GM18511 (cell line): ENCODE measurements around the gene HS3ST2.
"Not testable (repeated sequence)": the region's sequence is repeated elsewhere in the genome, so short reads cannot be mapped to it uniquely, and the experiment has no call there.

Source experiments
- ATAC-seq: cut with Tn5 transposase; IDR thresholded peaks from one replicate; pipeline ENCODE4 v1.9.1; 2021; ENCODE audit warnings: mild to moderate bottlenecking, moderate library complexity; ENCODE audit not compliant: unreplicated experiment

Gene HS3ST2

DNA sequence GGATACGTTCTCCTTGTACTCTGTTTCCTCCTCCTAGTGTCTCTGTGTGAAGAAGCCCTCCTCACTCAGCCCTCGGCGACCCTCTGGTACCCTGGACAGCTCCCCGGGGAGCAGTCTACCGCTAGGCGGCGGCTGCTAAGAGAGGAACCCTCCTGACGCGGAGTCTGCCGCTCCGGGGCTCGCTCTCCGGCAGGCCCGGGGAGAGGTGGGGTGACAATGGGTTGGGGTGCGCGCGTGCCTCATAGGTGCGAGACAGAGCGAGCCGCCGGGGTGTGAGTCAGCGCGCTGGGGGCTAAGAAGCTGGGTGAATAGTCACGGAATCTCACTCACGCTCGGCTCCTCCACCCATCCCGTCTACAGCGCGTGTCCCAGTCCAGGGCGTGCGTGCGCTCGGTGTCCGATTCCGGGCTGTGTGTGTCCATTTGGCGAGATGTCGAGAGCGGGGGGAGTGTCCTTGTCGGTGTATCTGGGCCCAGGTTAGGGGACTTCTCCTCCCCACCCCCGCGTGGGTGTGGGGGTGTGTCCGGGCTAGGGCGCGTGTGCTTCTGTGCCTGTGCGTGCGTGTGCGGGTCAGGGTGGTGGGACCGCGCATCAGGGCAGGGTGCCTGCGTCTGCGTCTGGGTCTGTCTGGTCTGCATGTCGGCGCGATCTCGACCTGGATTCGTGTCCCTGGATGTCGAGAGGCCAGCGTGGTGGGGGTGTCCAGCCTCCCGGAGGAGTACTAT, 577 bp upstream of the HS3ST2 start:
- no peak for ATAC-seq

DNA sequence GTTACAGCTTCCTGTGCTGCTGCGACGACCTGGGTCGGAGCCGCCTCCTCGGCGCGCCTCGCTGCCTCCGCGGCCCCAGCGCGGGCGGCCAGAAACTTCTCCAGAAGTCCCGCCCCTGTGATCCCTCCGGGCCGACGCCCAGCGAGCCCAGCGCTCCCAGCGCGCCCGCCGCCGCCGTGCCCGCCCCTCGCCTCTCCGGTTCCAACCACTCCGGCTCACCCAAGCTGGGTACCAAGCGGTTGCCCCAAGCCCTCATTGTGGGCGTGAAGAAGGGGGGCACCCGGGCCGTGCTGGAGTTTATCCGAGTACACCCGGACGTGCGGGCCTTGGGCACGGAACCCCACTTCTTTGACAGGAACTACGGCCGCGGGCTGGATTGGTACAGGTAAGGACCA, 746 bp downstream of the HS3ST2 start:
- no peak for ATAC-seq

DNA sequence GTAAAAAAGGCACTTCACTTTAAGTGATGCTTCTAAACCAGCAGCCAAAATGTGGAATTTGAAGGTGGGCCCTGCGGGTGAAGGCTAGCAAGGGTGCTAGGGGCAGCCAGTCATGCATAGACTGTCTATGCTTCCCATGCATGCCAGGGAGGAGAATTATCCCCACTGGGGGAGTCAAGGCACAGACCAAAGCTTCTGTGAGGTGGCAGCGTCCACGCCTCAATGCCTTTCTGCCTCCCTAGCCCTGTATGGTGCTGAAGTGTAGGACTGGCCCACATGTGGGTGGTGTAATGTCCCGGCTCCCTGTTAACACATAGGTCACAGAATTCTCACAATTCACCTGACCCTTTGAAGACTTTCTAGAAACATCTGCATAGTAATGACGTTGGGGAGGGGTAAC, 1.9 kb downstream of the HS3ST2 start:
- no peak for ATAC-seq

DNA sequence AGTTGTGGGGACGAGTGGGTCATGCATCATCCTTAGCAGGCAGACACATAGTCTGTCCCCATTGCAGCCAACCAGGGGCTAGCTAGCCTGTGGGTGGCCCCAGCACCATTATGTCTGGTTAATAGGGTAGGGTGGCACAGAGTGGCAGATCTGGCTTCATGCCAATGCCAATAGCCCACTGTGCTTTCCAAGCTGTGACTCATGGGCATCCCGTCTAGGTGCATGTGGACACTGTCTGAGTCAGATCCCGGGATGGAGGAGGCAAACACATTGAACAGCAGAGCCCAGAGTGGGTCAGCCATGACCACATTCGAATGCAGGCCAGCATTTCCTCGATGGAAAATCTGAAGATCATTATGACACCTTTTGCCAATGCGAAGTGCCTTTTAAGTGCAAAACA, 2.5 kb downstream of the HS3ST2 start:
- ATAC-seq, result no peak

DNA sequence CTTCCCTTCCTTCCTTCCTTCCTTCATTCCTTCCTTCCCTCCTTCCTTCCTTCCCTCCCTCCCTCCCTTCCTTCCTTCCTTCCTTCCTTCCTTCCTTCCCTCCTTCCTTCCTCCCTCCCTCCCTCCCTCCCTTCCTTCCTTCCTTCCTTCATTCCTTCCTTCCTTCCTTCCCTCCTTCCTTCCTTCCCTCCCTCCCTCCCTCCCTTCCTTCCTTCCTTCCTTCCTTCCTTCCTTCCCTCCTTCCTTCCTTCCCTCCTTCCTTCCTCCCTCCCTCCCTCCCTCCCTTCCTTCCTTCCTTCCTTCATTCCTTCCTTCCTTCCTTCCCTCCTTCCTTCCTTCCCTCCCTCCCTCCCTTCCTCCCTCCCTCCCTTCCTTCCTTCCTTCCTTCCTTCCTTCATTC, 4.8 kb downstream of the HS3ST2 start:
- not testable (repeated sequence) for ATAC-seq

DNA sequence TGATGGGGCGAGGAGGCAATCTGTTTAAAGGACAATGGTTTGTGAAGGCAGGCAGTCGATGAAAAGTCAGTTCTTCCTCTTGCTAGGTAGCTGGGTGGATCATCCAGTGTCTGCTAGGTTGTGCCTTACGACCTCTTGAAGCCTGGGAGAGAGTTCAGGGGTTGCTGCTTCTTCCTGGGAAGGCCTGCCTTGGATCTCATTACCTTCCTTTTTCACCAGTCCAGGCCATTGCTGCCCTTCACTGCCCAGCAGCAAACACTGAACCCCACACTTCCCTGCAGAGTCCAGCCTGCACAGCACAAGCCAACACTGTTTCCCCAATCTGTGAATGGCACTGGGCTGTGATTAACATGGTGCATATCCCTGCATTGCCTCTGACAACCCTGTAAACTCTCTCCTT, 24.7 kb downstream of the HS3ST2 start:
- no peak for ATAC-seq

DNA sequence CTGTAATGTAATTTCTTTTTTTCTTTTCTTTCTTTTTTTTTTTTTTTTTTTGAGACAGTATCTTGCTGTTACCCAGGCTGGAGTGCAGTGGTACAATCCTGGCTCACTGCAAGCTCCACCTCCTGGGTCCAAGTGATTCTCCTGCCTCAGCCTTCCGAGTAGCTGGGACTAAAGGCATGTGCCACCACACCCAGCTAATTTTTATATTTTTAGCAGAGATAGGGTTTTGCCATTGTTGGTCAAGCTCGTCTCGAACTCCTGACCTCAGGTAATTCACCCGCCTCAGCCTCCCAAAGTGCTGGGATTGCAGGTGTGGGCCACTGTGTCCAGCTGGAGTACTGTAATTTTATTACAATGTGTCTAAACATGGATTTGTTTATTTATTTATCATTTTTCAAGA, 28.1 kb downstream of the HS3ST2 start:
- not testable (repeated sequence) for ATAC-seq

DNA sequence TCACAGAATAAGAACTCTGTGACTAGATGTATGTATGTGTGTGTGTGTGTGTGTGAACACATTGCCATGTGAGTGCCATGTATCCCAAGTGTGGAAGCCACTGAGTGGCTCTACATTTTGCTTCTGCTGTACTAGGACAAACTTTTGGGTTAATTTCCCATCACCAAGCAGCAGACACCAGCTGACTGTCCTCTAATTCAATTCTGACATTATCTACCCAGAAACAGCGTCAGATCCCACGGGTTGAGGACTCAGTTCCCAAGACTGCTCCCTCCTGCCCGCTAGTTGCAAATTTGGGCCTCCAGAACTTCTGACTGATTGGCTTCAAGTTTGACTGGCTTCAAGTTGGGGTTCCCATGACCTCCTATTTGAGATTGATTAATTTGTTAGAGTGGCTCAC, 29.2 kb downstream of the HS3ST2 start:
- no peak for ATAC-seq

DNA sequence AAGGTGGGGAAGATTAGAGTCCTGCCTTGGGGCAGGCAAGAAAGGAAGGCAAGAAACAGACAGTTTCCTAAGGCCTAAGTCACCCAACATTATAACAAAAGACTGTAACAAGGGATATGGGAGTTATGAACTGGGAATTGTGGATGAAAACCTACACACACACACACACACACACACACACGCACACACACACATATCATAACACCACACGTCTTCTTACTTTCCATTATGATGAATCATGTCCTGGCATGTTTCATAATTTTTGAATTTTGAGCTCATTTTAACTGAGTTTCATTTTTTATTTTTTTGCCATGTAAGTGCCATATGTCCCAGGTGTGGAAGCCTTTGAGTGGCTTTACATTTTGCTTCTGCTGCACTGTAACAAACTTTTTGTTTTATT, 29.9 kb downstream of the HS3ST2 start:
- no peak for ATAC-seq

DNA sequence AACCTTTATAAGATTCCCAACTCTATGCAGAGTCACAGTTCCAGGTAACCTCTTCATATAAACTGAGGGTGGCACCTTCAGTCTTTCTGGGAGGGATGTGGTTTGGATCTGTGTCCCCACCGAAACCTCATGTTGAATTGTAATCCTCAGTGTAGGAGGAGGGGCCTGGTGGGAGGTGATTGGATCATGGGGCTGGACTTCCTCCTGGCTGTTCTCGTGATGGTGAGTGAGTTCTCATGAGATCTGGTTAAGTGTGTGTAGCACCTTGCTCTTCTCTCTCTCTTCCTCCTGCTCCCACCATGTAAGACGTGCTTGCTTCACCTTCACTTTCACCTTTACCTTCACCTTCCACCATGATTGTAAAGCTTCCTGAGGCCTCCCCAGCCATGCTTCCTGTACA, 30.5 kb downstream of the HS3ST2 start:
- no peak for ATAC-seq

DNA sequence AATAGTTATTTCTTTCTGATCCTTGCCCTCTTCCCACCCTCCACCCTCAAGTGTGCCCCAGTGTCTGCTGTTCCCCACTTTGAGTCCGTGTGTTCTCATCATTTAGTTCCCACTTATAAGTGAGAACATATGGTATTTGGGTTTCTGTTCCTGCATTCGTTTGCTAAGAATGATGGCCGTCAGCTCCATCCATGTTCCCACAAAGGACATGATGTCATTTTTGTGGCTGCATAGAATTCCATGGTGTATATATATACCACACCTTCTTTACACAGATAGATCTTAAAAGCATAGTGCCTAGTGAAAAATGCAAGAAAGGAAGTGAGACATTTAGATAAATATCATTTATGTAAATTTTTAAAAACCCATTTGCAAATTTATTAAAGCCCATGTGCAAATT, 33.1 kb downstream of the HS3ST2 start:
- ATAC-seq, result no peak

DNA sequence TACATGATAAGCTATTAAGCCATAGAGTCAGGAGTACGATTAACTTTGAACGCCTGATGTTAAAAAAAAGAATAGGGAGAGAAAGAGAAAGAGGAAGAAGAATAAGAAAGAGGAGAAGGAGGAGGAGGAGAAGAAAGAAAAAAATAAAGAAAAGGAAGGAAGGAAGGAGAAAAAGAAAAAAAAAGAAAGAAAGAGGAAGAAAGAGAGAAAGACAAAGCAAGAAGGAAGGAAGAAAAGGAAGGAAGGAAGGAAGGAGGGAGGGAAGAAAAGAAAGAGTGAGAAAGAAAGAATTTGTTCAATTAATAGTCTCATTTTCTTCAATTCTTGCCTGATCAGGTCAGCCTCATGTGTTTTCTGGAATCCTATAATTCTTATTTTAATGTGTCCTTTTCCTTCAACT, 33.7 kb downstream of the HS3ST2 start:
- no peak for ATAC-seq

DNA sequence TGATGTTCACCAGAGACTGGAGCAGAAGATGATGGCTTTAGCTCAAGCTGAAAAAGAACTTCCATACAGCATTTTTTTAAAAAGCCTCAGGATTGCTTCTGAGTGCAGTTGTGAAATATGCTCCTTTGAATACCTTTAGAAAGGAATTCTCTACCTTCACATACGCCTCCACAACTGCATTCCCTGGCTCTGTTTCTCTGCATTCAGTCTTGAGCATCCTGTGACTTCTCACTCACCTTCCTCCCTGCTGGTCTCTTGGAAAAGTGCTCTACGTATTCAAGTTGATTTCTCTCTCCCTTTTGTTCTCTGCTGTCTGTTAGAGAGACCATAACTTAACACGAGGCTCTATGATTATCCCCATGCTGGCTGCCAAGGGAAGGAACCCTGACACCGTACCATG, 34.5 kb downstream of the HS3ST2 start:
- no peak for ATAC-seq

DNA sequence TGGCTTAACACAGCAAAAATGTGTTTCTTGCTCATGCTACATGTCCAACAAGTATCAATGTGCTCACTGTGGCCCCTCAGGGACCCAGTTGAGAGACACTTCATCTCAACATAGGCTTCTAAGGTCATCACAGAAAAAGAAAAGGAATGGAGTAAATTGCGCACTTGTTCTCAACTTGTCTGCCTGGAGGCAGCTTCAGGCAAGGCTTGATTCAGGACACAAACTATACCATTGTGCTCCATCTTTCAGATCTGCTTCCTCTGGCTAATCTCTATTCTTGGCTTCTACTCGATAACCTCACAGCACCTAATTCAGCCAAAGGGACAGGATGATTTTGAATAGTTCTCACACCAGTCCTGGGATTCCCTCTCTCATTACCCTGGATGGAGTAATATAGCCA, 35.6 kb downstream of the HS3ST2 start:
- ATAC-seq, result no peak

DNA sequence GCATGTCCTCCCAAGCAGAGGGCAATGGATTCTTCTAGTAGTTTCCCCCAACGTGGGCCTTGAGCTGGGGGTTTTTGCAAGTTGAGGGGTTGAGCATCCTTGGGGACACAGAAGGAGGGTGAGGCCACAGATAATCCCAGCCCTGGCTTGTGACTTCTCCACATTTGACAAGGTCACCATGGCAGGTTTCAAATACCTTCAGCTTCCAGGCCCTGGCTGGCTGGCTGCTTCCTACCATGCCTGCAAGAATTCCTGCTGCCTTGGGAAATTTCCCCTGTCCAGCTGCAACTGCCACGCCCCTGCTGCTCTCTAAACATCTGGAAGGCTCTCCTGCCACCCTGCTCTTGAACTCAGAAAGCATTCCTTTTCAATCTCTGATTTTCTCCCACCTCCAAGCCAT, 41.3 kb downstream of the HS3ST2 start:
- ATAC-seq, result no peak

DNA sequence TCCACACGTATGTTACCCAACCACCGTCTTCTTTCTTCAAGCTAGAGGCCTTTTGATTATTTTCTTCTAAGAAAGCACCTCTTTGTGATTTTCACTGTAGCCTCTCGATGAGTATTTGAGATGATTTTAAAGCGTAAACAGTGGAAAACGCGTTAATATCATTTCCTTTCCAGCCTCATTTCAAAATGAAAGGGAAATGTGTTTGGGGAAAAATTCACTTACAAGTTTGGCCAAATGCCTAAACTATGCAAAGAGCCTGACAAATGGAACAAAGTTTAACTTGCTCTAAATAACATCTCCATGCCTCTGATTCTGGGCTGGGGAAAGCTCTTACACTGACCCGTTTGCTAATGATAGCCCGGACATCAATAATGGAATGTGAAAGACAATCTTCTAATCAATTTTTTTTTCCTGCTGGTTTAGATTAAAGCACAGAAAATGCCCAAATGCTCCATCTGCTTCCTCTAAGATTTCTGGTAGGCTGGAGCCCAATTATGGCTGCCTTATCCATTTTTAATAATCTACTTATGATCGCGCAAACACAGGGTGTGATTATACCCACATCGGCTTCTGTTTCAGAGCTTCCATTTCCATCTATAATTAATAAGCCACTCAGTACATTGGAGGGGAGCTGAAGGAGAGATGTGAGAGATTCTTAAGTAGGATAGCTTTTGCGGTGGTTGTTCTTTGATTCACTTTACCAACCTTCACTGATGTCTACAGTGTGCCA, 43.5 kb downstream of the HS3ST2 start:
- ATAC-seq, result no peak

DNA sequence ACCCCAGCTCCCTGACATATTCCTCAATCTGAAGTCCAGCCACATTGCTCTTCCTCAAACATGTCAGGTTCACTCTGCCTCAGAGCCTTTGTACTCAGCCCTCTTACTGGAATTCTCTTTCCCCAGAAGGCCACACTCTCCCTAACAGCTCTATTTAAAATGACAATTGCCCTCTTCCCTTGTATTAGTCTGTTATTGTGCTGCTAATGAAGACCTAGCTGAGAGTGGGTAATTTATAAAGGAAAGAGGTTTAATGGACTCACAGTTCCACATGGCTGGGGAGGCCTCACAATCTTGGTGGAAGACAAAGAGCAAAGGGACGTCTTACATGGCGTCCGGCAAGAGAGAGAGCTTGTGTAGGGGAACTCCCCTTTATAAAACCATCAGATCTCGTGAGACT, 46.0 kb downstream of the HS3ST2 start:
- no peak for ATAC-seq

DNA sequence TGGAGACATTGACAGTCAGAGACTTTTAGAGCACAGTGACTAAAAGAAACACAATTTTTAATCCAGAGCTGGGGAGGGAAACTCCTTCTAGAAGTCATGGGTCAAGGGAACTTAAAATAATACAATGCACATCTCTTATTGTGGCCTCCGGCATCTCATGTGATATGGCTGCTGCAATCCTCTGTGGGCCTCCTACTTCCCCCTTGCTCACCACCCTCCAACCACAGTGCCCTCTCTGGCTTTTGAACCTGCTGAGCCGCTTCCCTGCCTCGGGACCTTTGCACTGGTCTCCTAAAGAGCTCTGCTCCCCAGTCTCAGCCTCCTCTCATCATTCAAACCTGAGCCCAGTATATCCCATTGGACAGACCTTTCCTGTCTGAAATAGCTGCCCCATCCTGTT, 47.6 kb downstream of the HS3ST2 start:
- ATAC-seq, result no peak

DNA sequence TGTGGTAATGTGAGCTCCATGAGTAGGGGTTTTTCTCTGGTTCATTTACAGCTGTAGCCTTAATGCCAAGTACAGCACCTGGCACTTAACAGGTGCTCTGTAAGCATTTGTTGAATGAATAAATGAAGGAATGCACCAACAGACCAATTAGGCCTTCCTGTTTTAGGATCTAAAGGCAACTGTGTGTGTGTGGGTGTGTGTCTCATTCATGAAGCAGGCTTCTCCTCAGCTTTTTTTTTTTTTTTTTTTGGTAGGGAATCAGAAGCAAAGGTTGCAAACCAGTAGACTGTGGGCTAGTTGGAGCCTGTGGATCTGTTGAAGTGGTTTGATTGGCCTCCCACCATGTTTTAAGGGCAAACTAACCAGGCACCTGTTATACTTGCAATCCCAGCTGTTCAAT, 48.1 kb downstream of the HS3ST2 start:
- ATAC-seq, result no peak

DNA sequence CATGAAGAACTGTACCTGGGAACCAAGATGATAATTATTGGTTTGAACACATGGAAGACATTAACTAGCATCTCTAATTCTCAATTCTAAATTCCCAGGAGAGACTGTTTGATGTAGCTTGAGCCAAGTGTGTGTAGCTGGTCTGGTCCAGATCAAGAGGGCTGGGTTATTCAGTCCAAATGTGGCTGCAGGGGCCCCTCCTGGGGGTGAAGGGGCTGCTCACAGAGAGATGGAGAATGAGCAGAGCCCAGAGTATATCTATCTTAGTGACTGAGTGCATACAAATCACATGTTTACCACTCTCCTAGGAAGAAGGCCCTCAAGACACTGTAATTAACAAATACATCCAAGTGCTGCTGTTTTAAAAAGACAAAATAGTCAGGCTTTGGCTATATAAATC, 50.4 kb downstream of the HS3ST2 start:
- ATAC-seq, result no peak

DNA sequence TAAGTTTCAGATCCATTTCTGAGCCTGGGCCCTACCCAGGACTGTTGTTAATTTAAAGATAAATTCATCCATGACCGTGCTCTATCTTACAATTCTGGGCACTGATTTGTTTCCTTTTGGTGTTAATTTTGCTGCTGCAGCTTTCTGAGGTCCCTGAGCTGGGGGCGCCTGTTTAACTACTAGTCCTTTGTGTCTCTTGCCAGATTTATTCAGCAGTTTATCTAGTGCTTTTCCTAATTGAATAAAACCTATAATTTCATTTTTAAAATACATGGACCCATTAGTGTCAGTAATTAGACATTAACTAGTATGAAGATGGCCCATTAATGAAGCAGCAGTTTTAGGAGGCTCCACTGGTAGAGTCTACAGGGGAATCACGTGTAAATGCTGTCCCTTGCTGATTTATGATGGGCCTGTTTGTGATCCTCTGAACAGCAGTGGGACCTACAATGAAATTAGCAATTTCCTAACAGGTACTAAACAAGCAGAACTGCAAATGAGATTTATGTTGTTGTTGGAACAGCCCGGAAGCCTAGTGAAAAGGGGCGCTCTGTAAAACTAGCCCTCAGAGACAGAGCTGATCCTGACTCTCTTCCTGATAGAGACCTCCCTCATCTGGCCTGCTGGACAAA, 54.7 kb downstream of the HS3ST2 start:
- ATAC-seq, result no peak

DNA sequence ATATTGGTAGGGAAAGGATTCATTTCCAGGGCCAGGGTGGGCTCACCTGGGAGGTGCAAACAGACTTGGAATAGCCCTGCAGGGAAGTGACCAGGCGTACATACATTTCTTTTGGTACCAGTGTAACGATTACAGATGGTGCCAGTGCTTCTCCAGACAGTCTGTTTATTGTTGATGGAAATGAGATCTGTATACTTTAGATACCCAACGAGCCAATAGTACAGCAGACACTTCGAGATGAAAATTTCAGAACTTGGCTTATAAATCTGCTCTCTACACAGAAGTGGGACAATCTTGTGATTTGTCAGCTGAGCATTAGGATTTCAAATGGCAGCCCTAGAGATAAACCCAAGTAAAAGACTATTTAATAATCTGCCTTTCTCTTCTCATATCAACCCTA, 57.9 kb downstream of the HS3ST2 start:
- no peak for ATAC-seq
